D341Med (cell line): ENCODE measurements around the gene TAS2R60.
"Not testable (repeated sequence)": the region's sequence is repeated elsewhere in the genome, so short reads cannot be mapped to it uniquely, and the experiment has no call there.

Source experiments
- DNase-seq: peaks from one replicate; pipeline ENCODE4 v3.0.0; 2012; ENCODE audit warnings: low spot score

Gene TAS2R60

DNA sequence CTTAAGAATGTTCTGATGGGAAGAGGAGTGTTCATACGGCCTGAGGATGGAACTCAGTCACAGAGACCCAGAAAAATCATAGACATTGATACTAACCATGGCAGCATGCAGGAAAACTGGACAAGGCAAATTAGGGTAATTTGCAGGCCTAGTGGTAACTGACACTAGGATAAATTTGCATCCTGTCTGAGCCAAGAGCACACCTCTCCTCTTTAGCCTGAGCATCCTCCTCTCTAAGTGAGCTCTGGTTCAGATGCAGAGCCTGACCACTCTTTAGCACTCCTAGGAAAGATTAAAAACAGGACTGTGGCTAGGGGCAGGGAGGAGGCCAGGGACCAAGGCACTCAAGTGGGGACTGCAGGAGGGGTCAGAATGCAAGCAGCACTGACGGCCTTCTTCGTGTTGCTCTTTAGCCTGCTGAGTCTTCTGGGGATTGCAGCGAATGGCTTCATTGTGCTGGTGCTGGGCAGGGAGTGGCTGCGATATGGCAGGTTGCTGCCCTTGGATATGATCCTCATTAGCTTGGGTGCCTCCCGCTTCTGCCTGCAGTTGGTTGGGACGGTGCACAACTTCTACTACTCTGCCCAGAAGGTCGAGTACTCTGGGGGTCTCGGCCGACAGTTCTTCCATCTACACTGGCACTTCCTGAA is 34.4 kb downstream of the TAS2R60 start, which contains the start of gene TAS2R41:
TAS2R41 (plus strand) TSS at position 373 of the 650 bp plus-strand sequence; CDS start at position 373, 0 bp downstream.
- no peak for DNase-seq

DNA sequence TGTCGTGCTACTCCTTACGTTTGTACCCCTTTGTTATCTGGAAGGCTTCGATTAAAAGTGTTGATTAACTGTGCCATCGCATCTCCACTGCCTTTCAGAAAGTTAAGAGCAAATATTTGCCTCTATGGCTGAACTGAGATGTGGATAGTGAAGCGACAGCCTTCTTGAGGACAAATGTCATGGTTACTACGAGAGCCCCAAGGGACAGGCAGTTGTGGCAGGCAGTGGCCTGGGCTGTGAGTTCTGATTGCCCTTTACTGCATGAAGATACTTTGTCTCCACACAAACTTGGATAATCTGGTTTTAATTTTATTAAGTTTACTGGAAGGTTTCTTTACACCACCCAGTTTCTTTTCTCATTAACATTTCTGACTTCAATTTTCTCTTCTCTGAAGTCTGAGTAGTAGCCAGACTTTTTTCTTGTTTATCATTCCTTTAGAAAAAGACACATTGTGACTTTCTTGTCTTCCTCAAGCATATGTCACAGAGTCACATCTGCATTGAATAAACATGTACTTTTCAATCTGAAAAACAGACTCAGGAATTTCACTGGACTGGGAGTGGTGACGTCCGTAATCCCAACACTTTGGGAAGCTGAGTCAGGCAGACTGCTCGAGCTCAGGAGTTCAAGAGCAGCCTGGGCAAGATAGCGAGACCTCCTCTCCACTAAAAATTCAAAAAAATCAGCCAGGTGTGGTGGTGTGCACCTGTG is 36.0 kb downstream of the TAS2R60 start:
- DNase-seq: no peak

DNA sequence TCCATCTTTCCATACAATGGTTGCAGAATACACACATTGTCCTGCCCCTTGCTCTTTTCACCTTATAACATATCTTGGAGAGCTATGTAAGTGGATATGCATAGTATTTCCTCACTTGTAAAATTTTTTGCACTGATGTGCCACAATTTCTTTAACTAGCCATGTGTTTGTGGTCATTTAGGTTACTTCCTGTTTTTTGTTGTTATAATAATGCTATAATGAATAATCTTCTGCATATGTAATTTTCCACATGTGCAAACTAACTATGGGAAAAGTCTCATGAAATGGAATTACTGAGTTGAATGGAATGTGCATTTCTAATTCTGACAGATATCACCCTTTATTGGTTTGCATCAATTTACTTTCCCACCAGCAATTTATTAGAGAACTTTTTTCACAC is 37.2 kb downstream of the TAS2R60 start:
- no peak for DNase-seq

DNA sequence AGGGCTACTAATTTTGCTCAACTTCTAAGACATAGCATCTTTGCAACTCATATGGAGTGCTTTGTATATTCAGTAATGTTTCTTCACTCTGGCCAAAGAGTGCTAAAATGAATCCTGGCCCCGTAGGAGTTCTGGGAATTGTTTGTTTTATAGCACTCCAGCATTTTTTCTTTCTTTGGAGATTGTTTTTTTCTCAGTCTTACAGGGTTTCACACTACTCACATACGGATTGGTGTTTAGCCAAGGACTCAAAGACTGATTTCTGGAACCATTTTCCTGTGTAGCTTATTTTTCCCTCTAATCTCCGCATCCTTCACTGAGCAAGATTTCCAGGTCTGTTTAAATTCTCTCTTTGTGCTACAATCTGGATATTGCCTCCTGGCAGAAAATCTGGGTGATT is 40.9 kb downstream of the TAS2R60 start:
- DNase-seq: no peak

DNA sequence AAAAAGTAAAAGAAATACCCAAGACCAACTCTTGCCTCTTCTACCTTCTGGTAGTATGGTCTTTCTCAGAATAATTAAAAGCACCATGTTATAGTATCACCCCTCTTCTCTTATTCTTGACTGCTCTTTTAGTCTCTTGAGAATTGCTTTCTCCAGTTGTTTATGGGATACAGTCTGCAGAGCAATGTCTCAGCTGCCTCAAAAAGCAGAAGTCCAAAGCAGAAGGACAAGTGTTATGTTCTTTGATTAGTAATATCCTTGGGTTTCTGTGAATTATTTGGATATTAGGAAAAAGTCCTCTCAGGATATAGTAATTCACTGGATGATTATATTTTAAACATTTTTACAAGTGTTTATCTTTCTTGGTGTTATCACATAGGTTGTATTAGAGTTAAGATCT is 41.8 kb downstream of the TAS2R60 start:
- no peak for DNase-seq

DNA sequence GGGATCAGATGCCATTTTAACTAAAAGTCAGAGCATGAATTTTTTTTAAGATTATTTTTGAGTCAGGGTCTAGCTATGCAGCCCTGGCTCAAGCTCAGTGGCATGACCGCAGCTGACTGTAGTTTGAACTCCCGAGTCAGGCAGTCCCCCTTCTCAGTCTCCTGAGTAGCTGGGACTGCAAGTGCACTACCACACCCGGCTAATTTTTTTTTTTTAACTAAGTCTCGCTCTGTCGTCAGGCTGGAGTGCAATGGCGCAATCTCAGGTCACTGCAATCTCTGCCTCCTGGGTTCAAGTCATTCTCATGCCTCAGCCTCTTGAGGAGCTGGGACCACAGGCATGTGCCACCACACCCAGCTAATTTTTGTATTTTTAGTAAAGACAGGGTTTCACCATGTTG is 42.2 kb downstream of the TAS2R60 start:
- DNase-seq: no peak

DNA sequence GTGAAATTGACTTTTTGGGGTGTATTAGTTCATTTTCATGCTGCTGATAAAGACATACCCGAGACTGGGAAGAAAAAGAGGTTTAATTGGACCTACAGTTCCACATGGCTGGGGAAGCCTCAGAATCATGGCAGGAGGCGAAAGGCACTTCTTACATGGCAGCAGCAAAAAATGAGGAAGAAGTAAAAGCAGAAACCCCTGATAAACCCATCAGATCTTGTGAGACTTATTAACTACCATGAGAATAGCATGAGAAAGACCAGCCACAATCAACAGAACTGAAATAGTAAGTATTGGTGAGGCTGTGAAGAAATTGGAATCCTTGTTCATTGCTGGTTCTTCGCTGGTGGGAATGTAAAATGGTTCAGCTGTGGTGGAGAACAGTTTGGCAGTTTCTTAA is 43.0 kb downstream of the TAS2R60 start:
- not testable (repeated sequence) for DNase-seq

DNA sequence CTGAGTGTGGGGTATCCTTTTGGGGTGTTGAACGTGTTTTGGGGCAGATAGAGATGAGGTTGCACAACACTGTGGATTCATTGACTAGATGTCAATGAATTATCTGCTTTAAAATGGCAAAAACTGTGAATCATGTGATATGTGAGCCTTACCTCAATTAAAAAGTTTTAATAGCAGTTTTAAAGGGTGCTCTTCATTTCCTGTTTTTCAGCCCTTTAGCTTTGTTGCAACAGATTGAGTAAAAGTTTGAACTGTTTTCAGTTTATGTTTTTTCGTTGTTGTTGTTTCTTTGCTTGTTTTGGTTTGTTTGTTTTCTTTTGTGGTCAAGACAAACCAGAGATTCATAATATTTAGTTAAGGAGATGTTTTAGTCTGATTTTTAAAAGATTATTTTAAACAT is 43.8 kb downstream of the TAS2R60 start:
- no peak for DNase-seq

DNA sequence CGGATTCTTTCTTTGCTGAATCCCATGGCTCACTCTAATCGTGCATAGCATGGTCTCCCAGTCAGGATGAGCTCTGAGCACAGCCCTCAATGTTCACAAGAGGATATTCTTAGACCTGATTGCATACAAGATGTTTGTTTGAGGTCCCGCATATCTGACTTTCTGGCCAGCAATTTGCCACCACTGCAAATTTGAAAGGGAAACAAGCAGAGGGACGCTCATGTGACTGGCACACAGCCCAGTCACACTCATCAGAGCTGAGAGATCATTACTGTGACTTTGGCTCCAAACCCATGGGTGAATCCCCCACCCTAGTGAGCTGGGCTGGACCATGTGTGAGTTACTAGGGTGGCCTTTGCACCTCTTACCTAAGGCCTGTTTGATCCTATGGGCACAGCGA is 44.3 kb downstream of the TAS2R60 start:
- no peak for DNase-seq

DNA sequence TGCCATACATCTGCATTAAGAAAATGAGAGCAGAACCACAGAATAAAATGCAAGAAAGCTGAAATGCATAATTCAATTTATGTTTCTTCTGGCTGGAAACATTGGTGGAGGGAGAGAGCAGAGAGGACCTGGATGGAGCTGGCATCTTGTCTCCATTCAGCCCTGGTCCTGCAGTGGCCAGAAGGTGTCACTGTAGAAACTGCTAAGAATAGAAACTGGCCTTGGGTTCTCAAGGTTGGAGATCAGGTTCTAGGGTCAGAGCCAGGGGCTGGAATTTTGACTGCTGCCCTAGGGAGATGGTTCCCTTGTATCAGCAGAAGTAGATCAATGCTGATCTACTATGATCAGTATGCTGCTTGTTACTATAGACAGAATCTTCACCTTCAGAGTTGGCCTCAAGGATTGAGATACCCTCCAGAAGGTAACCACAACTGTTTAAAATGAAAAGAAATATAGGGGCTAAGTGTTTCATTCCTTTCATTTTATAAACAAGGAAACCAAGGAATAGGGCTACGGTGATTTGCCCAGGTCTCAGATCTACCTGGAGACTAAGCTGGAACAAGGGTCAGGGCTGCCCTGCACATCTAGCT is 47.6 kb downstream of the TAS2R60 start:
- no peak for DNase-seq

DNA sequence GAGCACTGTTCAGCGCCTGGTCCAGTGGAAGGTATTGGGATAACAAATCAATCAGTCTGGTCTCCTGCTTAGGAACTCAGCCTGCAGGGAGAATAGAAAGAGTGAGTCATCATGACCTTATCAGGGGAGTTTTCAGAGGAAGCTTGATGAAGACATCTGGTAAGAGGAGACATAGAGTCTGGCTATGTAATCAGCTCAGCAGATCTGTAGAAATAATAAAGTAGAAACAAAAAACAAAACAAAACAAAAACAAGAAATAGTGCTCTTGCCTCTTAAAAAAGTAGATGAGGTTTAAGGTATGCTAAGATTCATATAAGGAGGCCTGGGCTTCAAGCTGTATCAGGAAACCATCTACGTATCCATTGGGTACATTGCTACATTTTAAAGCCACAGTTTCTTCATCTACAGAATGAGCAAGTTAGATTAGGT is 48.8 kb downstream of the TAS2R60 start:
- DNase-seq: no peak

DNA sequence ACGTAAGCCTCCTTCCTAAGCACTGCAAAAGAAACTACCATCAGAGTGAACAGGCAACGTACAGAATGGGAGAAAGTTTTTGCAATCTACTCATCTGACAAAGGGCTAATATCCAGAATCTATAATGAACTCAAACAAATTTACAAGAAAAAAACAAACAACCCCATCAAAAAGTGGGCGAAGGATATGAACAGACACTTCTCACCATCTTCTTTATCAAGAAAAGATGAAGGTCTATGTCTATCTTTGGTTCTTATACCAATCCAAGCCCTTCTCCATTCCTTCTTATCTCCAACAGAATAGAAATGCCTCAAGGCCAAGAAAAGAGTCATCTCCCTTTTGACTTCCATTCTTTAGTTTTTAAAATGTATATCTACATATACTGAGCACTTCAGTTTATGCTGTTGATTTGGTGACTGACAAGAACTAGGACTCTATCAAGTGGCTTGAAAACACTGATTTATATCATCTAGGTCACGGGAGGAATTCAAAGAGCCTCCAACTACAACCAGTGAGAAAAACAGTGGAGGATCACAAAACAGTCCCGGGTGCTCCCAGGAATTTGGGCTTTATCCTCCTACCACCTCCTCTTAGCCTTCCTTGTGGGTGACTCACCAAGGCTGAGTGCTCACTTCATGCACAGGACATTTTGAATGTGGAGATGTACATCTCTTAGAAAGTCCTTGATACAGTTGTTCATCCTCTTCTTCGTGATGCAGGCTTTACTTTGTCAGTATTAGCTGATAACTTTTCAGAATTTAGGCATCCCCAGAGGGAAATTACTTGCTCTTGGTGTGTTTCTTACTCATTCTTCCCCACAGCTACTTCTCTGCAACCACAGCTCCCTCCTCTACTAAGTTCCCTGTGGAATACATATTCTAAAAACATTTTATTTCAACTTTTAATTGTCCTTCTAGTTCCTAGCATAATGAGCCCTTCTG is 49.8 kb downstream of the TAS2R60 start:
- no peak for DNase-seq

DNA sequence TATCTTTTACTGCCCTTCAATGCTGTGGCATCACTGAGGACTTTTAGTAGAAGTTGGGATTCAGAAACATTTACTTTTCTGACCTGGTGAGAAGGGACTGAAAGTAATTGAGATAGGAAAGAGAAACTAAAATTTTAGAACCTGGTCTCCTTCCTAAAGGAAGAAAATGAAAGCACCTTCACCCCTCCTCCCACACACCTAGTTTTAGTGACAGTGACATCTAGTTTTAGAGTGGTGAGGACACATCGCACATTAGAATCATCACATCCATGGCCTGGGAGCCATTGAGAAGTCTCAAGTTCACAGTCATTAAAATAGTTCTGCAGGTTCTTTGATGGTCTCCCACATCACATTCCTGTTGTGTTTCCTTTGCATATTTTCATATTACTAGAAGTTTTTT is 50.5 kb downstream of the TAS2R60 start:
- no peak for DNase-seq
